ELF-1 (cell line): ENCODE measurements around the gene CREBL2.

Experiments used
- DNase-seq: peaks from one replicate; pipeline ENCODE4 v3.0.0-alpha.2; 2016; ENCODE audit warnings: low read depth, low spot score

Gene CREBL2

DNA sequence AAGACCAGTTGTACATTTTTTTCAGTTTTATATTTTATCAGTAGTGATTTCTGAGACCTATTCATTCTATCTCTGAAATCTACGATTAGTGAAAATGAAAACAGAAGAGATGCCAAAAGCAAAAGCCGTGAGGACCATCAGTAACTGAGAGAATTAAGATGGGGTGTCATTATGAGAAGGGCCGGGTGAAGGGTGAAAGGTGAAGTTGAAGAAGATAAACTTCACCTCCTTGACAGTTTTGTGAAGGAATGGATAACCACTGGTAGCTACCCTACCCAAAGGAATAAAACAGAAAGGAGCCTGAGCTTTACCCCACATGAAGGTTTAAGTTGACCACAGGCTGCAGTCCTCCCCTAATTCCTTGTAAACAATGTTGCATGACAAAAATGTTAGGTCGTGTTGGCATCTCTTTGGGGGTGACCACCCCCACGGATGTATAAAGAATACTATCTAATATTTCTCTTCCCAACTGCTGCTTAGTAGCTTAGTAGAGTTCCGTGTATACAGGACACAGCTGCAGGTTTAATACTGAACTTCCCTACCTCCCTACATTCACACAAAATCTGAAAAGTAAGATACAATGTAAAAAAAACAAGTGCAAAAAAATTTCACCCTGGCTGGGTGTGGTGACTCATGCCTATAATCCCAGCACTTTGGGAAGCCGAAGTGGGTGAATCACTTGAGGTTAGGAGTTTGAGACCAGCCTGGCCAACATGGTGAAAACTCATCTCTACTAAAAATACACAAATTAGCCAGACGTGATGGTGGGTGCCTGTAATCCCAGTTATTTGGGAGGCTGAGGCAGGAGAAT lies 60.4 kb downstream of the CREBL2 start:
- DNase-seq = no peak

DNA sequence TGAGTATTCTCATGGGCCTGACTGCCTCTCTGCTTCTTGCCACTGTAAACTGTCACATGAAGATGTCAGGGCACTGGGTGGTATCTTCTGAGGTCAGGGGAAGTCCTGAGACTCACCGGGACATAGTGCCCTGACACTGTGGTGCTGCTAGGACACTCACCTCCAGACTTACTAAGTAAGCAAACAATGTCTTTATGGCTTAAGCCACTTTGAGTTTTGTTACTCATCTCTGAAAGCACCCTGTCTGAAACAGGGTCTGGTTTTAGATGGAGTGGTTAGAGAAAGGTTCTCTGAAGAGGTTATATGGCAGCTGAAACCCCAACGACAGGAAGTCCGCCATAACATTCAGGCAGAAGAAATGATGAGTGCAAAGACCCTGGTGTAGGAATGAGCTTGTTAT lies 61.6 kb downstream of the CREBL2 start:
- DNase-seq = no peak

DNA sequence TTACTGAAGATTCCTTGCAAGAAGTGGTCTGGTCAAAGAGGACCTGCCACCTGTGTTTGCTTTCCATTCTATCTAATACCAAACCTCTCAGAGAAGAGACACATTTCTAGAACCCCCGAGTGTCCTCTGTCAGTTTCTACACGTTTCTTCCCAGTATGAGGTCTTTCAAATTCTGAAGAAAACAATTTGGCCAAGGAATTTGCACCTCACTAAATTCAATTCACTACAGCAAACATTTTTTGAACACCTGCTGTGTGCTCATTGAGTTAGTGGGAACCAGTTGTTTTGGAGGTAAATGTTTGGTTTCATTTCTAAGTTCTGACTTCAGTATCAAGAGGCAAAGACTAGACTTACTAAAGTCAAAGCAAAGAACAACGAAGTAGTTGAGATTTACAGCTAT lies 64.9 kb downstream of the CREBL2 start:
- no peak for DNase-seq

DNA sequence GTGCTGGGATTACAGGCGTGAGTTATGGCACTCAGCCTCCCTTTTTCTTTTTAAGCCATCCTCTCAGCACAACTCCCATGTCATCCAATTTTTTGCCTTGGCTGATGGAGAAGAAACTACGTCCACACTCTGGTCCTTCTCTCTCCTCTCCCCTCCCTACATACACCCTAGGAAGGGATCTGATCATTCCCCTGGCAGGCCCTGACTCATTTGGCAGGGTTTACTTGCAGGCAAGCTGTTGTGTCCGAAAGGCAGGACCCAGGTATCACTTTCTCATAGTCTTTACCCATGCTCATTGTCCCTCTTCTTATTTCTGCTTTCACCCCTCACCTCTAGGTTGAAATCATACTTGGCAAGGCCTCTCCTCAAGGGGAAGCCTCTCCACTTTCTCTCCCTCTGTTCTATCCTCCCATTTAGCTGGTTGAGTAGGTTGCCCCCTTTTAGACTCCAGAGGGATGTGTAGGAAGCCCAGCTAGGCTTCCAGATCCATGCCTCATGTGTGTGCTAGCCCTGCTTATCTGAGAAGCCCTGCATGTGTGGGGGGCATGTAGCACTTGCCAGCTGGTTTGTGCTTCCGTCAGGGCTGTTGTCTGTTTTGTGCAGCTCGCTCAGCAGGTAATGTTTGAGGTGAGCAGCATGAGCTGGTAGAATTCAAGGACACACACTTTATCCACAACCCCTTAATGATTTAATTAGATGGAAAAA lies 69.5 kb downstream of the CREBL2 start:
- no peak for DNase-seq

DNA sequence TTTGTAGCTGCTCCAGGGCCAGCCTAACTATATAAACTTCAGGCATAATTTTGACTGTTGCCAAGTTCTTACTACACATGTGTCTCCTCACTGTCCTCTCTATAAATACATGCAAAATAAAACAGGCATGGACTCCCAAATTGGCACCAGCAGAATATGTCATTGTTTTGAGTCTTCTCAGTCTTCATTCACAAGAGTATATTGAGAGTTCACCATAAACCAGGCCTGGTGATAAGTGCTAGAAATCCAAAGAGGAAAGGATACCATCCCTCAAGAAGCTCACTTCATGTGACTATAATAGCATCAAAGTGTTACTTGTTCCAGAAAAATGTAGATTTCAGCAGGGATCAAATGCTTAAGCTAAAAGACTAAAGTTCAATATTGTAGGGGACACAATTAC lies 70.6 kb downstream of the CREBL2 start:
- DNase-seq = no peak

DNA sequence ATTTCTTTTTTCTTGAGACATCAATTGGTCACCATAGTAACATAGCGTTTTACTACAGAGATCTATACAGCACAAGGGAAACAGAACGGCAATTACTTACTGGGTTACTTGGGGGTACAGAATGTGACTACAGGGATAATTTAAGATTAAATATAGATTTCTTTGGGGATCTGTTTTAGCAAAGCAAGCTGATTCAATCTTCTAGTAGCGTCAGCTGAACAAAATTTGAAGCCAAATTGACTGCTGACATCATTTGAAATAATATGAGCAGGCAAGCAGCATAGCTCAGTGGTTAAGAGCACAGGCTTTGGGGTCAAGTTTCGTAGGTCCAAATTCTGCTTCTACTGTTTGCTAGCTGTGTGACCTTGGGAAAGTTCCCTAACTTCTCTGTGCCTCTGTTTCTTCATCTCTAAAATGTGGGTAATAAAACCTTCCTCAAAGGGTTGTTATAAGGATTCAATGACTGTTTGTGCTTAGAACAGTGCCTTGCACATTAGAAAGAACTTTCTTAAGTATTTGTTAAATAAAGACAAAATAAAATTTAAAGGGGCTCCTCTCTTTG lies 71.5 kb downstream of the CREBL2 start:
- no peak for DNase-seq

DNA sequence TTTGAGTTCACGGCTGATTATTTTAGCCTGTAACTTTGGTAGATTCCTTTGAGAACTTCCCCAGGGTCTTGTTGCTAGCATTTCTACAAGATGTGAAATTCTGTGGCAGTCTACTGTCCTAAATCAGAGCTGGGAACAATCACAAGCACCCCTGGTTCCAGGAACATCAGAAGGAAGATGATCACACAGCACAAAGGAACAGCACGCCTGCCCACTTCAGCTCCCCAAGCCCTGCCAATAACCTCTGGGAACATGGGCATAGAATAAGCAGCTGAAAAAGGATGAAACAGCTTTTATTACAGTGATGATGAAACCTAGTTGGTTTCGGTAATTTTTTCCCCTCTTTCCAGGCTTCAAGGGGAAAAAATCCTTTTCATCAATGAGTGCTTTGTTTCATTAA lies 72.0 kb downstream of the CREBL2 start:
- no peak for DNase-seq

DNA sequence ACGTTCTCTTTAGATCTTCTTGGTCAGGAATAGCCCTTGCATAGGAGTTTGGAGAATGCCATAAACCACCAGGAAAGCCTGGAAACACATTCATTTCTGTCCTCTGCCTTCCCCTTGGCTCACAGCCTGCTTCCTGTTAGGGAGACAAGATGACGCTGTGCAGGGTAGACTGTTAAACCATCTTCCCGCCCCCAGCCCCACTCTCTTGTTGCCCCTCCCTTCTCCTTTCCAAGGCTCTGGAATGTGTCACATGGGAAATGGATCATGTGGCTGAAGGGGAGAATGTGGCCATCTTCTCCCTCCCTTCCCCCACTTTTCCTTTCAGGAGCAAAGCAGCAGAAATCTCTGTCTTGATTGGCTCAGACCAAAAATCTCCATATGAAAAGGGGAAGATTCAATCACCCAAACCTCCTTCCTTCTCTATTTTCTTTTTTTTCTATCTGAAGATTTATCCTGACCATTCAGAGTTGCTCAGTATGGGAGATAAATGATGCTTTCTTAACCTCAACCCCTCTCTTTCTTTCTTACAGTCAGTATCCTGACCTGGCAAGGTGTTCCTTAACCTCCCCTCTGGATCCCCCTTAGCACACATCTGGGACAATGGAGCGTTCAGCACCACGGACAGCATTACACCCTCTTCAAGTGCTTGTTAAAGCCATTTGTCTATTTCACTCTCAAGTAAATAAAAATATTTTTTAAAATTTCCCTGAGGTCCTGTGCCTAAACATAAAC lies 72.9 kb downstream of the CREBL2 start:
- peak; percentile 96 for DNase-seq

DNA sequence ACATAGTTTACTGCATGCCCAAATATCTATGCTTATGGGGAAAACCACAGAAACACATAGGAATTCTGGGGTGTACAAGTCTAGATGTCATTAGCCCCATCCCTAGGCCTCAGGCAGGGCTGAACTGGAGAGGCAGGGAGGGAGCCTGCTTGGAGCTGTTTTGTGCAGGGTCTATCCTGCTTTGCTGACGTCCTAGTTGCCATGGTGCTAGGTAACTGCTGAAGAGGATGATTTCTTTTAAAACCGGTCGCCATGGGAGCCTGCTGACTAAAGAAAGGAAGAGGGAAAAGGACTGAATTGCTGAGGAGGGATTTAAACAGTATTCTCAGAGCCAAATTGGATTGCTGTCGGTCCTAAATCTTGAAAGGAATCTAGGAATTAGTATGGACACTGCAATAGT lies 73.6 kb downstream of the CREBL2 start:
- DNase-seq = peak; percentile 67

DNA sequence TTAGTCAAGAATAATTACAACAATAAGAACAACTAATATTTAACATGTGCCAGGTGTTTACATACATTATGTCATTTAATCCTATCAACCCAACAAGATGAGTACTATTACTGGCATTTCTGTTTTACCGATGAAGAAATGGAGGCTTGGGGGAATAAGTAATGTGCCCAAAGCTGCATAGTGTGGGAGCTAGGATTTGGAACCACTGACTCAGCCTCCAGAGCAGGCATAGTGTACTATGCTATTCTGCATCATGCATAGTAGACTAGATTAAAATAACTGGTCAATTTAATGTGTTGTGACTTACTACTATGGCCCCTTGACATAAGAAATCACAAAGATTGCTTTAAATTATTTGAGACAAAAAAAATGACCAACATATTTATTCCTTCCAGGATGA lies 74.8 kb downstream of the CREBL2 start:
- DNase-seq = no peak

DNA sequence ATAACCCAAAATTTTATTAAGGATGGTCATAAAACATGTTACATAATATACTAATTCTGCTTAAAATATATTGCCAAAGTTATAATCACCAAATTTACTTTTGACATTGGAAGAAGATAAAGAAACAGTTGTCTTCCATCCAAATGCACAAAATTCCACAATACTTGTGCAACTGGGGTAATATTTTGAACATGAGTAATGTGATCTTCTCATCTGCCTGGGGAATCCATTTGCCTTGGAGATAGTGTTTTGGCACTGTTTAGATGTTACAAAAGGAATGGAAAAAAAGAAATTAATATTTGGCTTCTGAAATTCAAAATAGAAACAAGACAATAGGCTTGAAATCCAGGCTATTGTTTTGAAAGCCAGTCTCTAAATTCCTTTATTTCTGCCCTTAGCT lies 75.2 kb downstream of the CREBL2 start:
- DNase-seq = no peak

DNA sequence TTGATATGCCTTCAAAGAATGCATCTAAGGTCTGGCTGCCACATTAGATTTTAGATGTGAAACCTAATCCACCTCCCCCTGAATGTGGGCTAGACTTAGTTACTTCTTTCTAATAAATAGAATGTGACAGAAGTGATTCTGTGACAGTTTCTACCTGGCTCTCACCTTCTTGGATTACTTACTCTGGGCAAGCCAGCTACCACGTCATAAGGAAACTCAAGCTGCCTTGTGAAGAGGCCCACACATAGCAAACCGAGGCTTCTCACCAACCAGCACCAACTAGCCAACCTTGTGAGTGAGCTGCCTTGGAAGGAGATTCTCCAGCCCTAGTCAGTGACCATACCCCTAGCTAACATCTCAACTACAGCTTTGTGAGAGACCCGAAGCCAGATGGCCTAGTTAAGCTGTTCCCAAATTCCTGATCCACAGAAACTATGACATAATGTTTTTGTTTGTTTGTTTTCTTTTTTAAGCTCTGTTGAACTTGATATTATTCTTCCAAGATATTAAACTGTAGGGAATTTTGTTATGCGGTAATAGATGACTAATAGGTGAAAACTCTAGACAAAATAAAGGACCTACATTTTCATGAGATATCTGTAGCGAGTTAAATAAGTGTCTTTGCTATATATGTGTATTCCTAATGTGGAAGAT lies 78.1 kb downstream of the CREBL2 start:
- no peak for DNase-seq

DNA sequence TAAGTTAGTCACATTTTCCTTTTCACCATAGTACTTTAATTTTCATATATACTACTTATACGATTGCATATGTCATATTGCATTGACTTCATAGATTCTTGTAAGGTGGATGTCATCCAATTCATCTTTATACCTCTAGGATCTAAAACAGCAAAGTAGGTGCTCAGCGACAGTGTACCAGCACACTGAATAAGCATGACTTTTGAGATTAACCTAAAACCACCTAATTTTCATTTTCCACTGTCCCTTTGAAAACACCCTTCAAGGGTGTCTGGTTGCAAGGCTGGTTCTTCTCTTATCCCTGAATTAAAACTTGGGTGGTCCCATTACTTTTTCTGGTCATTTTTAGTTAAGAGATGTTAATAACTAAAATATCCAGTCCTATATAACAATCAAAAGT lies 79.9 kb downstream of the CREBL2 start:
- DNase-seq = no peak

DNA sequence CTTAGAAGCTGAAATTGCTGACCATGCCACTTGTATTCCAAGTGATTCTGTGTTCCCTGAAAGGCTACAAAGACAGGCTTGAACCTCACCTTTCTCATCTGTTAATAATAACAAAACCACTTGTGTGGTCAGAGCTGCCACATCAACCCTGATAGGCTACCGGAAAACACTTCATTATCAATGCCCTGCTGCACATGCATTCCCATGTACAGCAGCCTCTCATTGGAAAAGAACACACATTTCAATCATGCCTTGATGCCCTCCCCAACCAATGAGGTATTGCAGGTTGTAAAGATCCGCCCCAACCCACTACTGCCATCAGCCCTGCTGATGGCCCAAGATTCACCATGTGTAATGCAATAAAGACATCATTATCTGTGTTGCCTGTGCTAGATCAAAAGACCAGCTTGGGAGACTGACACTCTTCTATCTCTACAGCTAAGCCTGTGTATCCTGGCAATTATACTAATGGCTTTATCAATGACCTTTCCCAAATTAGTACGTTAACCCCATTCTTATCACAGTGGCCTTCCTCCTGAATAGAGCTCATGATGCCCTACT lies 81.5 kb downstream of the CREBL2 start:
- DNase-seq = no peak
